K562 (cell line): ENCODE results near the gene MBD5. TPM values are rescaled to one million over a fixed set of nuclear protein-coding genes. Genes with fewer than 3 reads are reported as not detected.

Experiments used
- ARHGAP35 ChIP-seq: fragments of 450-650 bp; IDR thresholded peaks from 2 replicates; pipeline ENCODE4 v1.6.1; 2018; ENCODE audit not compliant: partially characterized antibody
- CBFA2T2 ChIP-seq: fragments of 450-650 bp; conservative IDR thresholded peaks from 2 replicates; pipeline ENCODE4 v1.6.1; 2017; ENCODE audit warnings: mild to moderate bottlenecking
- E2F8 ChIP-seq: fragments of 450-650 bp; IDR thresholded peaks from 2 replicates; pipeline ENCODE4 v1.7.1; 2018; ENCODE audit warnings: mild to moderate bottlenecking, low read depth; ENCODE audit not compliant: partially characterized antibody
- ELF1 ChIP-seq: fragments of 200-800 bp; sonication (Bioruptor generic); IDR thresholded peaks from 2 replicates; pipeline ENCODE4 v1.6.1; 2016; ENCODE audit warnings: missing genetic modification characterization, missing compliant biosample characterization
- HCFC1 ChIP-seq: IDR thresholded peaks from 2 replicates; pipeline ENCODE4 v1.6.1; 2012; ENCODE audit warnings: low read depth, low read length, improper control_type of control experiment
- TBP ChIP-seq: optimal IDR thresholded peaks from 2 replicates; pipeline ENCODE3; 2011; ENCODE audit warnings: low read depth, low read length, improper control_type of control experiment
- TFE3 ChIP-seq: fragments of 450-650 bp; formaldehyde crosslinking; IDR thresholded peaks from 2 replicates; pipeline ENCODE4 v1.4.0; 2020; ENCODE audit warnings: mild to moderate bottlenecking, mixed read lengths
- ZNF507 ChIP-seq: conservative IDR thresholded peaks from 2 replicates; pipeline ENCODE4 v1.6.1; 2017; ENCODE audit warnings: missing genetic modification characterization, missing compliant biosample characterization
- polyA plus RNA-seq, 8 experiments: library from polyadenylated mRNA; depleted of rRNA in 4 of 8; stranded (reverse) in 5 of 8; unstranded in 3 of 8; fragments of >200 nt; fragmentation: Nextera tagmentation in 2 of 8; fragmentation: Illumina TruSeq in 1 of 8; extraction: Ambion mirVana in 2 of 8; extraction: Trizol in 1 of 8; gene quantifications; 2 replicates each; pipeline versions ENCODE4 v1.2.1 to v1.2.3, GENCODE V29; 2011 to 2014; ENCODE audit warnings: inconsistent platforms in 1 of 8, missing spikeins in 1 of 8
- total RNA-seq, 7 experiments: library from RNA; depleted of rRNA in 6 of 7; stranded (reverse); fragments of >200 nt in 6 of 7; fragmentation: Illumina TruSeq in 2 of 7; extraction: Trizol in 2 of 7; gene quantifications; 2 replicates each; pipeline versions ENCODE4 v1.2.1 to v1.2.3, GENCODE V29; 2011 to 2021; ENCODE audit warnings: low replicate concordance in 1 of 7

MBD5 gene
- total and polyA plus RNA-seq, 9 of the 15 experiments (the other 6 are each of a cell fraction or from before 2014, with no cell fraction given) = 3.4 to 14.5 (median 9.0) TPM

- TF ChIP-seq E2F8 = no peak
- TF ChIP-seq TBP = no peak
- TF ChIP-seq TFE3 (CRISPR knock-in tag) = no peak
- no peak for TF ChIP-seq CBFA2T2
- TF ChIP-seq ELF1 (tag) = no peak
- TF ChIP-seq ARHGAP35 = no peak
- TF ChIP-seq HCFC1 = no peak
- no peak for TF ChIP-seq ZNF507 (tag)
Measured at GRCh38 chr2:147998203-147998602, 22.7 kb upstream of the MBD5 start (continued).
